Small intestine (tissue), 7 donors: ENCODE measurements around the gene SVOPL. TPM values are rescaled to one million over a fixed set of nuclear protein-coding genes. Genes with fewer than 3 reads are reported as not detected.

Experiments used
- DNase-seq, 2 donors: peaks; one replicate each; pipeline versions ENCODE4 v3.0.0 to v3.0.0-alpha.2; 2013
- FAIRE-seq: peaks from 2 replicates; lab custom pipeline; 2012; peaks lifted over from hg19 to GRCh38; lab: Jason Lieb, UNC
- H3K27ac ChIP-seq, 3 donors: one replicate each; pipeline ENCODE4 v1.5.1; 2013; ENCODE audit warnings: low read length in 2 of 3, mild to moderate bottlenecking in 2 of 3, control low read depth in 1 of 3, inconsistent platforms in 1 of 3, low read depth in 1 of 3, moderate library complexity in 1 of 3
- H3K27me3 ChIP-seq, 3 donors: one replicate each; pipeline ENCODE4 v1.6.1; 2013; ENCODE audit warnings: low read length in 3 of 3, inconsistent platforms in 1 of 3; ENCODE audit not compliant: control insufficient read depth in 3 of 3, insufficient read depth in 3 of 3
- H3K36me3 ChIP-seq, 3 donors: one replicate each; pipeline ENCODE4 v1.6.1; 2013; ENCODE audit warnings: low read length in 3 of 3, inconsistent platforms in 1 of 3, low read depth in 1 of 3, mild to moderate bottlenecking in 1 of 3, moderate library complexity in 1 of 3; ENCODE audit not compliant: control insufficient read depth in 3 of 3, insufficient read depth in 2 of 3
- H3K4me1 ChIP-seq, 3 donors: one replicate each; pipeline ENCODE4 v1.6.1; 2013; ENCODE audit warnings: low read length in 2 of 3, inconsistent platforms in 1 of 3, low read depth in 1 of 3, mild to moderate bottlenecking in 1 of 3, moderate library complexity in 1 of 3; ENCODE audit not compliant: control insufficient read depth in 3 of 3, insufficient read depth in 2 of 3
- H3K4me3 ChIP-seq, 3 donors: one replicate each; pipeline ENCODE4 v1.5.1; 2013; ENCODE audit warnings: low read length in 3 of 3, control low read depth in 1 of 3, inconsistent platforms in 1 of 3, low read depth in 1 of 3, mild to moderate bottlenecking in 1 of 3, moderate library complexity in 1 of 3
- H3K9me3 ChIP-seq, 2 donors: one replicate each; pipeline ENCODE4 v1.6.1; 2013; ENCODE audit warnings: low read depth in 1 of 2, low read length in 1 of 2; ENCODE audit not compliant: control insufficient read depth in 2 of 2, insufficient read depth in 1 of 2
- WGBS, 3 donors: extraction: QIAGEN DNeasy Blood & Tissue Kit; methylation state at CpG; one replicate each; pipeline ENCODE4 v1.1.7; 2013; 5-methylcytosine and 5-hydroxymethylcytosine counted together
- polyA plus RNA-seq, 4 donors: library from polyadenylated mRNA; stranded (reverse) in 3 of 4; unstranded in 1 of 4; fragments of 200-250 nt in 3 of 4; fragments of 120-200 nt in 1 of 4; gene quantifications; one replicate each; pipeline versions ENCODE4 v1.2.1 to v1.2.3, GENCODE V29; 2013
- donor health status: healthy with polysubstance abuse.
- donor health status: control.
- donor health status: control.
- donor health status: Bipolar disorder and iron deficiency.
- donor health status: healthy.

The SVOPL gene
- polyA plus RNA-seq, 4 donors, result 0.10 to 7.6 TPM; not detected in 2

DNA sequence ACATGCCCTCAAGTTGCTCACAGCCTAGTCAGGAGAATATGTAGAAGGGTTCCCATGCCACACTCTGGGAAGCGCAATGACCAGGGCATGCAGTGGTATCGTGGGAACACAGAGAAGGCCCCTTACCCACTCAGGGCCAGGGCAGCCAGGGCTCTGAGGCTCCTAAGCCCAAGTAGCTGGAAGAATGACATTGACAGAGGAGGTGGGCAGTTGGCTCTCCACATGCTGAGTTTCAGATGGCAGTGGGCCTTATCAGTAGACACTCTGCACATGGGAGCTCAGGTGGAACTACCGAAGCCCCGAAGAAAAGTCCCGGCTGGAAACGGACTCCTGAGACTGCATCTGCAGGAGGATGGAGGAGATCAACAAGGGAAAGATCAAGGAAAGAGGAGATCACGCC lies 15.7 kb upstream of the SVOPL start:
- Histone ChIP-seq H3K36me3 (no peaks in the 10 kb centered on the region), H3K4me3 (no peak overlapping the region), H3K4me1 (no peaks in the 10 kb centered on the region), H3K9me3 (no peaks in the 10 kb centered on the region), H3K27me3 (no peaks in the 10 kb centered on the region), H3K27ac (no peak overlapping the region)
- DNase-seq, result no peak
- 93 to 96% (median 96%) methylated on average over 7 of the region's 7 CpGs for WGBS, 3 donors
- no peak for FAIRE-seq

DNA sequence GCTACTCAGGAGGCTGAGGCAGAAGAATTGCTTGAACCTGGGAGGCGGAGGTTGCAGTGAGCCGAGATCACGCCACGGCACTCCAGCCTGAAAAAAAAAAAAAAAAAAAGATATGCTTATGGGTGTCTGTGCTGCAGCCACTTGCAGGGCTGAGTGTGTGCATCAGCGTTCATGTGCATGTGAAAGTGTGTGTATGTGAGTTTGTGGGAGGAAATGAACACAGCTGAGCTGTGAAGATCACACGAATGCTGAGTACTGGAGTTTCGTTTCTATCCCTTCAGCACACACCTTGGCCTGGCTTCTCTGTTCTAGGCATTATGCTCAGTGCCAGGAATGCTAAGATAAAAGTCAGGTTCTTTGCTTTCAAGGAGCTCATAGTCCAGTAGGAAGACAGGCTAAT lies 12.0 kb upstream of the SVOPL start:
- 79 to 87% (median 87%) methylated on average over 7 of the region's 7 CpGs for WGBS, 3 donors
- no peak overlapping the region for H3K27ac ChIP-seq
- H3K36me3 ChIP-seq, result no peaks in the 10 kb centered on the region
- no peak overlapping the region for H3K4me3 ChIP-seq
- FAIRE-seq (no peak), DNase-seq (no peak)
- no peaks in the 10 kb centered on the region for H3K9me3 ChIP-seq
- no peaks in the 10 kb centered on the region for H3K27me3 ChIP-seq
- no peaks in the 10 kb centered on the region for H3K4me1 ChIP-seq

DNA sequence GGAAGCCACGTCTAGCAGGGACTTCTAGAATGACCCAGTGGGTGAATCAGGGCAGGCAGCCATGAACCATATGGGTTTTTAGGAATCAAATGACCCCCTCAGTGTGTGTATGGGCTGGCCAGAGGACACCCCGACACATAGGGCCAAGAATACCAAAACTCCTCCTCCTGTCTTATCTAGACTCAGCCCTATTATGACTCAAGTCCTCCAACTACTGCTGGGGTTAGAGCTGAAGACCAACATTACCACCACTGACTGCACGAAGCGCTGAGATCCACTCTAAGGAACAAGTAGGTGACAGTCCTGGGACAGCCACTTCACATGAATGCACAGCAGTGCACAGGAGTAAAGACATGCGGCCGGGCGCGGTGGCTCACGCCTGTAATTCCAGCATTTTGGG lies 11.5 kb upstream of the SVOPL start:
- 94 to 97% (median 96%) methylated on average over 9 of the region's 9 CpGs for WGBS, 3 donors
- Histone ChIP-seq H3K4me3 (no peak overlapping the region), H3K9me3 (no peaks in the 10 kb centered on the region), H3K27me3 (no peaks in the 10 kb centered on the region), H3K27ac (no peak overlapping the region), H3K36me3 (no peaks in the 10 kb centered on the region), H3K4me1 (no peaks in the 10 kb centered on the region)
- DNase-seq (no peak), FAIRE-seq (no peak)

DNA sequence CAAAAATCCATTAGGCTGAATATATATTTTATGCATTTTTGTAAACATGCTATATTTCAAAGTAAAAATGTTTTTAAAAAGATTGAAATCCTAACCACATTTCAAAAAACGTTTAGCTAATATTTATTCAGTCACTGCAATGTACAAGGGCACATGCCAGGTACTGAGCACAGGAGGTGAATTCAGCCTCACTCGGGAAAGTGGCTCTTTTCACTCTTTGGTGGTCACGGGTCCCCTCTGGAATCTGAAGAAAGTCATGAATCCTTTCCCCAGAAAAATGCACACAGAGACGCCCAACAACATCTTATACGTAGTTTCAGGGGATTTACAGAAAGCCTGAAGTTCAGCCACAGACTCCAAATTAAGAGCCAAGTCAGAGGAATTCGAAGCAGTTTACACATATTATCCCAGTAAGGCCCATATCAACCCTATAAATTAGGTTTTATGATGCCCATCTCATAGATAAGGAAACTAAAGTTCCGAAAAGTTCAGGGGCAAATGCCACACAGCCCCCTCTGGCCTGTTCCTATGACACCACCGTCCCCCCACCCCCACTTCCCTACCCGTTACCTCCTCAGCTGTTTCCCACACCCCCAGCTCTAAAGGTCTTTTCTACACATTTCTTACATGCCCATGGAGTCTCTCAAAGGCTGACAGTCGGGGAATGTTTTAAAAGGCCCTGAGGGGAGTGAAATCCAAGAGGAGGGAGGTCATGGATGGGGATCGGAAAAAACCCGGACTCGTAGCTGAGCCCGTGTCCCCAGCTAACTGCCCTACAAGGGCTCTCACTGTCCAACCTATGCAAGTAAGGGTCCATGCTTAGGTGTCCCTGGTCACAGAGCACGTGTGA lies 9.6 kb upstream of the SVOPL start:
- H3K27ac ChIP-seq, result no peak overlapping the region
- WGBS, 3 donors, result 72 to 81% (median 75%) methylated on average over 15 of the region's 15 CpGs
- no peak for DNase-seq
- FAIRE-seq, result no peak
- H3K4me1 ChIP-seq, result no peaks in the 10 kb centered on the region
- no peaks in the 10 kb centered on the region for H3K36me3 ChIP-seq
- H3K27me3 ChIP-seq, result no peaks in the 10 kb centered on the region
- H3K4me3 ChIP-seq, result no peak overlapping the region
- H3K9me3 ChIP-seq, result no peaks in the 10 kb centered on the region

DNA sequence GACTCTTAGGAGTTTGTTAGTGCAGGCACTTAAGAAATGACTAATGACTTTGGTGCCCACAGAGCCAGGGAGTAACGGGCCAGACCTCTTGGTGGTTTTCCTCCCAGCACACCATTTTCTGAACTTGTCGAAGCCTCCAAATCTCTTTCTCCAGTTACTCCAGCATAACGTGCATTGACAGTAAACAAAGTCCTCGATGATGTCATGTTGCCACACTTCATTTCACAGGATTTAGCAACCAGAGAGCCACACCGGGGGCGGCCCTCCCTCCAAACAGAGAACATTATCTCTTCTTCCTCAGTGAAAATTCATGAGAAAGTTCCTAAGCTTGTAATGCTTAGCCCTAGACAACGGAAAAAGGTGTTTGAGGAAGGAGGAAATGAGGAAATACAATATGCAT lies 4.0 kb upstream of the SVOPL start:
- no peaks in the 10 kb centered on the region for H3K27me3 ChIP-seq
- no peaks in the 10 kb centered on the region for H3K4me1 ChIP-seq
- no peak overlapping the region for H3K27ac ChIP-seq
- no peak for DNase-seq
- H3K36me3 ChIP-seq, result no peaks in the 10 kb centered on the region
- no peak for FAIRE-seq
- no peaks in the 10 kb centered on the region for H3K9me3 ChIP-seq
- no peak overlapping the region for H3K4me3 ChIP-seq
- WGBS, 3 donors, result 48 to 62% (median 61%) methylated on average over 7 of the region's 7 CpGs

DNA sequence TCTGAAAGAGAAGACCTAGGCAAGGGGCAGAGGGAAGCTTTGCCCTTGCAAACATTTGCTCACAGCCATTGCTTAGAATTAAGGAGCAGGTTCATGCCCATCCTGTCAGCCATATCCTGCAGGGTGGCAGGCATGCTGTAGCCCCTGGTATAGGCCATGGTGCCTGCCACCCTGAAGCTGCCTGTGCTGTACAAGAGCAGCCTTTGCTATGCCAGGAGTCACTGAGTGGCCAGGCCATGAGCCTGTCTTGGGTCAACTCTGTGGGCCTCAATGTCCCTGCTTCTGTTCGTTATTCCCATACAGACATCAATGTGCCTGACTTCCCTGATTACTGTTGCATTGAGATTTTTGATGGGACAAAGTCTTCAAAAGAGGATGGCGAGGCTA lies 368 bp upstream of the SVOPL start:
- peaks cover 0 to 4% (median 0%) of the 10 kb centered on the region in 3 donors for H3K27me3 ChIP-seq
- H3K4me1 ChIP-seq, result no peaks in the 10 kb centered on the region
- no peaks in the 10 kb centered on the region for H3K36me3 ChIP-seq
- DNase-seq (no peak), FAIRE-seq (no peak)
- no peak overlapping the region for H3K4me3 ChIP-seq
- H3K9me3 ChIP-seq, result no peaks in the 10 kb centered on the region
- no peak overlapping the region for H3K27ac ChIP-seq
- 83 to 86% (median 86%) methylated on average over 2 of the region's 2 CpGs for WGBS, 3 donors

DNA sequence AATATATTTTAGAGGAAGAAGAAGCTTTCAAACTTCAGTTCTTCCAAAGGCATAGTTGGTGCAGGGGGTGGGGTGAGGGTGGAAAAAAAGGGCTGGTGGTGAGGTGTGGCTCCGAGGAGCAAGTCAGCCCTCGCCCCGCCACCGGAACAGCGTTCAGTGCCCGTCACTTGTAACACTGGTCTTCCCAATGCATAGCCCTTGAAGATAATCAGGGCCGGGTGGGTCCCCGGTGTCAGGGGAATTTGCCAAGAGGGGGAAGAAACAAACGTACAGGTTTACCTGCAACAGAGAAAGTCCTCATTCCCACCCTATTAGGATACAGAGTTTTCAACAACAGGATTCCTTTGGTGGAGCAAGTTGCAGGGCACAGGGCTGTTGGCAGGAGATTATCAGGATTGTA lies 1.5 kb downstream of the SVOPL start:
- no peaks in the 10 kb centered on the region for H3K36me3 ChIP-seq
- no peak for FAIRE-seq
- WGBS, 3 donors, result 62 to 77% (median 69%) methylated on average over 9 of the region's 9 CpGs

DNA sequence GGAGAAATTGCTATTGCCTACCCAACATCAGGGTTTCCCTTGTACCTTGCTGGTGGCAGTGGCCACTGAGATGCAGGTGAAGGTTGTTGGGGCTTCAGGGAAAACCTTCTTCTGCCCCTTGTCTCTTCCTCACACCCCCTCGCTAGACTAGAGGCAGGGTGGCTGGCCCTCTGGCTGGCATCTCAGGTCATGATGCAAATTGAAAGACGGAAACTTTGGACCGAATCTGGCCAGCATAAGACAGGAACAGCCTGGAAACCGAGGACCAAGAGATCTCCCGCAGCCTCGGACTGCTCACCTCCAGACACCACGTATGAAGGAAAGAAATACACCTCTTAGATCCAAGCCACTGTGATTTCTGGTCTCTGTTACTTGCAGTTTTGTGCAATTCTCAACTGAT lies 2.9 kb downstream of the SVOPL start:
- FAIRE-seq (no peak), DNase-seq (no peak)
- peaks cover 0 to 4% (median 0%) of the 10 kb centered on the region in 3 donors for H3K27me3 ChIP-seq
- no peaks in the 10 kb centered on the region for H3K9me3 ChIP-seq
- no peak overlapping the region for H3K4me3 ChIP-seq
- no peak overlapping the region for H3K27ac ChIP-seq
- H3K36me3 ChIP-seq, result no peaks in the 10 kb centered on the region
- WGBS, 3 donors, result 91 to 93% (median 92%) methylated on average over 7 of the region's 7 CpGs
- no peaks in the 10 kb centered on the region for H3K4me1 ChIP-seq

More for the DNA sequence above, 1.5 kb downstream of the SVOPL start:
- no peak overlapping the region for H3K27ac ChIP-seq
- no peak for DNase-seq
- H3K4me1 ChIP-seq, result no peaks in the 10 kb centered on the region
- H3K4me3 ChIP-seq, result no peak overlapping the region
- no peaks in the 10 kb centered on the region for H3K9me3 ChIP-seq
- H3K27me3 ChIP-seq, result peaks cover 0 to 4% (median 0%) of the 10 kb centered on the region in 3 donors
